AG09309 (cell line): Measurements from ENCODE around the gene VPS13D.

Experiments
- DNase-seq: peaks from one replicate; pipeline ENCODE4 v3.0.0-alpha.2; 2010; ENCODE audit warnings: low read depth
- H3K4me3 ChIP-seq: 2 replicates; pipeline ENCODE4 v1.5.1; 2011; ENCODE audit warnings: mild to moderate bottlenecking, low read depth, low read length, moderate library complexity; ENCODE audit not compliant: control insufficient read depth
- TF ChIP-seq, protein P1 (sequence below): IDR thresholded peaks from 2 replicates; pipeline ENCODE4 v1.5.1; 2011; ENCODE audit warnings: mild to moderate bottlenecking, low read depth, low read length, inconsistent platforms; ENCODE audit not compliant: insufficient read depth, control insufficient read depth; ENCODE audit errors: missing control alignments

VPS13D gene

DNA sequence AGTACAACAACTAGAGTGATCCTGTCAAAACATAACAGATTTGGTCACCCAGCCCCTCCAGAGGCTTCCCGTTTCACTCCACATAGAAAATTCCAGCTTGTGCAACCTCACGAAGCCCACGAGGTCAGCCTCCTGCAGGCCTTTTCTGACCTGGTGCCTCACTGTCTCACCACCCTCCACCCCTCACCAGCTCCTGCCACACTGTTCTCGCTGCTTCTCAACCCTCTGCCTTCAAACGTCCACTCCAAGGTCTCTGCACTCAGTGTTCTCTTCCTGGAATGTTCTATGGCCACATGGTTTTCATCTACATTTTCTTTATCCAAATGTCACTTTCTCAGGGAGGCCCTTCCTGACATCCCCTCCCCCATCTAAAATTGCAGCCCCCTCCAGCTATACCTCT lies 209.2 kb downstream of the VPS13D start:
- TF ChIP-seq, protein P1, sequence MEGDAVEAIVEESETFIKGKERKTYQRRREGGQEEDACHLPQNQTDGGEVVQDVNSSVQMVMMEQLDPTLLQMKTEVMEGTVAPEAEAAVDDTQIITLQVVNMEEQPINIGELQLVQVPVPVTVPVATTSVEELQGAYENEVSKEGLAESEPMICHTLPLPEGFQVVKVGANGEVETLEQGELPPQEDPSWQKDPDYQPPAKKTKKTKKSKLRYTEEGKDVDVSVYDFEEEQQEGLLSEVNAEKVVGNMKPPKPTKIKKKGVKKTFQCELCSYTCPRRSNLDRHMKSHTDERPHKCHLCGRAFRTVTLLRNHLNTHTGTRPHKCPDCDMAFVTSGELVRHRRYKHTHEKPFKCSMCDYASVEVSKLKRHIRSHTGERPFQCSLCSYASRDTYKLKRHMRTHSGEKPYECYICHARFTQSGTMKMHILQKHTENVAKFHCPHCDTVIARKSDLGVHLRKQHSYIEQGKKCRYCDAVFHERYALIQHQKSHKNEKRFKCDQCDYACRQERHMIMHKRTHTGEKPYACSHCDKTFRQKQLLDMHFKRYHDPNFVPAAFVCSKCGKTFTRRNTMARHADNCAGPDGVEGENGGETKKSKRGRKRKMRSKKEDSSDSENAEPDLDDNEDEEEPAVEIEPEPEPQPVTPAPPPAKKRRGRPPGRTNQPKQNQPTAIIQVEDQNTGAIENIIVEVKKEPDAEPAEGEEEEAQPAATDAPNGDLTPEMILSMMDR, result no peak
- no peak for DNase-seq
- no peak overlapping the region for H3K4me3 ChIP-seq

DNA sequence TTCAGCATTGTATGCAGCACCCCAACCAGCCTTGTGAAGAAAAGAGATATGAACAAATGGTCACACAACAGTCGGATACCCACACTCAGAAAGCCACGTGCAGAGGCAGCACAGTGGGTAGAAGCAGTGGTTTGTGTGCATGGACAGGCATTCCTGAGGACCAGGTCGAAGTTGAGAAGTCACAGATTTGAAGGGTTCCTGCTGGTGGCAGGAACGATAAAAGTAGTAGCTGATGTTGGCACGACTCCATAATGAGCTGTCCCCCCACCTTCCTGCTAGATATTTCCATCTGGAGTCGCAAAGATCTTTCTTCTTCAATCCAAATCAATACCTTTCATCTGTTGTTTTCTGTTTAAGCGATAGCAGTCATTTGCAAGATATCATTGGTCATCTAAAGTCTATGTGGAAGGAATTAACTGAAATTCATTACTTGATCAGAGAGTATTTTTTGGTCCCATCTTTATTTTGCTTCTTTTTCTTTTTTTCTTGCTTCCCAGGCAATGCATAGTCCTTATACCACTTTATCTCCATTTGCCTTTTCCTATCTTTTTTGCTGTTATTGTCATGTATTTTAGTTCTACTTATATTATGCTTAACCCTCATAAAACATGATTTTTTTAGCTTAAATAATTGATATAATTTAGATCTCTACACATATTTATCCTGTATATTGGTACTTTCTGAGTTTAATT lies 211.7 kb downstream of the VPS13D start:
- no peak overlapping the region for H3K4me3 ChIP-seq
- no peak for DNase-seq
- TF ChIP-seq, protein P1, result no peak

DNA sequence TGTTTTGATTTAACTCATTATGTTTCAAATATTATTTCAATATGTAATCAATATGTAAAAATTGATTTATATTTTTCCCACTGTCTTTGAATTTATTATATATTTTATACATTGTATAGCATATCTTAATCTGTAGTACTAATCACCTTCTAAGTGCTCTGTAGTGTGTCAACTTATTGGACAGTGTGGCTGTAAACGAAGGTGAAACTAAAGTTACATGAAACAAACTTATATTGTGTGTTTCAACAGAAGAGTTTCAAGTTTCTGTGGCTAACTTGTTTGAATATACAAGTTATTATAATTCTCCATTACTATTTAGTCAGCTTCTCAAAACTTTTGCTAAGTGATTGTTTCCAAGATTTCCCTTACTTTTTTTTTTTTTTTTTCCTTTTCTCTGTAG lies 212.4 kb downstream of the VPS13D start:
- no peak overlapping the region for H3K4me3 ChIP-seq
- TF ChIP-seq, protein P1, result no peak
- no peak for DNase-seq

DNA sequence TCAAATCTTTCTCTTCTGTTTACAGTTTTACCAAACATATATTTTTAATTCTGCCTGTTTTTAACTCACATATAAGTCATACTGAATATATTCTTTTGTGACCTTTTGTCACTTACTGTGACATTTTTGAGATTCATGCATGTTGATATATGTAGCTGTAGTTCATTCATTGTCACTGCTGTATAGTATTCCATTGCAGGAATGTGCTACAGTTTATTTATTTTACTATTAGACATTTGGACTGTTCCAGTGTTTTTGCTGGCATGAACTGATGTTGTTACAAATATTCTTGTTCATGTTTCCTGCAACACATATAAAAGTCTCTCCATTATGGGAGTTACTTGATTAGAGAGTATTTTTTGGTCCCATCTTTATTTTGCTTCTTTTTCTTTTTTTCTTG lies 213.3 kb downstream of the VPS13D start:
- TF ChIP-seq, protein P1, result no peak
- no peak overlapping the region for H3K4me3 ChIP-seq
- DNase-seq, result no peak

DNA sequence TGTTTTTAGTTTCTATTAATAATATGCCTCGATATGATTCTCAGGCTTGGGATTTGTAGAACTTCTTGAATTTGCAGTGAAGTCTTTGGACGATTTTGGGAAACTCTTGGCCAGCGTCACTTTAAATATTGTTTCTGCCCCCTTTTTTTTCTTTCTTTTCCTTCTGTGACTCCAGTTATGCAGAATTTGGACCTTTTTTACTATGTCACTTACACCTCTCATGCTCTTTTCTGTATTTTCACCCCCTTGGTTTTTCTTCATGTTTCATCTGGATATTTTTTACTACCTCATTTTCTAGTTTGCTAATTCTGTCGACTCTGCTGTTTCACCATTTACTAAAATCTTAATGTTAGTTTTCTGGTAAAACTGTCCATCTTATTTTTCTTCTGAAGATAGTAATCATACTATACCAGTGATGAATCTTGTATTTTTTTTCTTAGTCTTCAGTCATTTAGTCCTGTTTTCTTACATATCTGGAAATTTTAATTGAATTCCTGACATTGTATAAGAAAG lies 214.6 kb downstream of the VPS13D start:
- H3K4me3 ChIP-seq, result no peak overlapping the region
- TF ChIP-seq, protein P1, result no peak
- no peak for DNase-seq

DNA sequence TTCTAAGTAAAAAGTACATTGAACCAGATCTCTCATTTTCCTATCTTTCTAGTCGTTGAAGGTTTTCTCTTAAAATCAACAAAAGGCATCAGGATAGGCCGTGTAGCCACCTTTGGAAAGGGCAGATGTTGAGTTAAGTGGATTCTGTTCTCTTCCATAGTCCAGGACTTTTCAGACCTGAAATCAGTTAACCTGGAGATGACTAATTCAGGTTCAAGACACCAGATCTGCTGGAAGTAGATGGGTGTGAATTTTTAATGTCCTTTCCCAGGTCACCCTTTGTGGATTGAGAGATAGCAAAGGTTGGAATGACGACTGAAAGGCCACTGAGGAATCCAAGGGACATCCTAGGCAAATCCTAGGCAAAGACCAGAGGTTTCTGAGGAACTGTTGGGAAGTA lies 215.4 kb downstream of the VPS13D start:
- no peak for DNase-seq
- TF ChIP-seq, protein P1, result no peak
- H3K4me3 ChIP-seq, result no peak overlapping the region
